Calu3 (cell line): ENCODE results near the gene SRRM5. TPM values are rescaled to one million over a fixed set of nuclear protein-coding genes. Genes with fewer than 3 reads are reported as not detected.

Source experiments
- BruUV-seq: library from RNA; stranded (reverse); fragments of 400-500 nt; replicated peaks from 2 replicates; lab custom pipeline; 2021; lab: Mats Ljungman, UMichigan
- CTCF ChIA-PET: fragments of 300-600 bp; sonication (Branson Sonifier 250); formaldehyde crosslinking; loops from one replicate; lab custom pipeline; 2022; ENCODE audit warnings: antibody characterized with exemption; lab: Charles Lee
- DNase-seq: peaks from one replicate; pipeline ENCODE4 v3.0.0; 2022
- H3K27ac Mint-ChIP-seq: one replicate; pipeline ENCODE4 v1.8.0; 2022; ENCODE audit warnings: mixed read lengths; ENCODE audit not compliant: unreplicated experiment
- H3K27me3 Mint-ChIP-seq: one replicate; pipeline ENCODE4 v1.8.0; 2022; ENCODE audit warnings: mixed read lengths; ENCODE audit not compliant: unreplicated experiment
- H3K36me3 Mint-ChIP-seq: one replicate; pipeline ENCODE4 v1.8.0; 2022; ENCODE audit warnings: mild to moderate bottlenecking, moderate library complexity, mixed read lengths; ENCODE audit not compliant: insufficient read depth, unreplicated experiment
- H3K4me1 Mint-ChIP-seq: one replicate; pipeline ENCODE4 v1.8.0; 2022; ENCODE audit warnings: mild to moderate bottlenecking, low read depth, mixed read lengths; ENCODE audit not compliant: unreplicated experiment
- H3K4me3 Mint-ChIP-seq: one replicate; pipeline ENCODE4 v1.8.0; 2022; ENCODE audit warnings: mild to moderate bottlenecking, low read depth, moderate library complexity, mixed read lengths; ENCODE audit not compliant: unreplicated experiment
- H3K9me3 Mint-ChIP-seq: one replicate; pipeline ENCODE4 v1.8.0; 2022; ENCODE audit warnings: low read depth, mixed read lengths; ENCODE audit not compliant: unreplicated experiment
- CTCF ChIP-seq: fragments of 200-600 bp; IDR thresholded peaks from one replicate; pipeline ENCODE4 v1.8.0; 2022; ENCODE audit warnings: antibody characterized with exemption; ENCODE audit not compliant: unreplicated experiment
- intact Hi-C: fragments of 100-400 bp; cut with micrococcal nuclease; formaldehyde crosslinking; loops from one replicate; pipeline ENCODE4 v1.10.0; 2022; ENCODE audit not compliant: unreplicated experiment
- total RNA-seq: library from RNA; stranded (reverse); gene quantifications from 2 replicates; pipeline ENCODE4 v1.2.3, GENCODE V29; 2022

Gene SRRM5
- total RNA-seq, 1 experiment from 2014 or later: 1.9 TPM

GRCh38 chr19:43594710-43595604, 16.9 kb upstream of the SRRM5 start:
- Mint-ChIP-seq H3K4me3 (peak overlapping the region; percentile 99), H3K27ac (peak overlapping the region; percentile 98), H3K9me3 (no peaks in the 10 kb centered on the region), H3K27me3 (no peaks in the 10 kb centered on the region), H3K4me1 (peaks cover 31% of the 10 kb centered on the region), H3K36me3 (peaks cover 67% of the 10 kb centered on the region)
- TF ChIP-seq CTCF: no peak
- no TSS peak for BruUV-seq
- CTCF ChIA-PET: interaction anchor here (0.6 to 1.6 kb wide), 6 partner anchors 11 to 812 kb away, joined by 3 to 10 read pairs (median 5); partner anchors contain the start of gene PLAUR
- intact Hi-C loops: no loop called here
- peak; percentile 55 for DNase-seq

DNA sequence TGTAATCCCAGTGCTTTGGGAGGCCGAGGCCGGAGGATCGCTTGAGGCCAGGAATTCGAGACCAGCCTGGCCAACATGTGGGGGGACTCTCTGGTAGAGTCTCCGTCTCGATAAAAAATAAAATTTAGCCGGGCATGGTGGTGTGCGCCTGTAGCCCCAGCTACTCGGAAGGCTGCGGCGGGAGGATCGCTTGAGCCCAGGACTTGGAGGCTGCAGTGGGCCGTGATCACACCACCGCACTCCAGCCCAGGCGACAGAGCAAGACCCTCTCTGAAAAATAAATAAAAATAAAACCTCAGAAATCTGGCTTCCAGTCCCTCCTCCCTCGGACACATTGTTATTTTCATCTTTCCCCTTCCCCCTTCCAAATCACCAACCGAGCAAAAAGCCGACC, 16.3 kb upstream of the SRRM5 start:
- Mint-ChIP-seq H3K4me1 (peaks cover 31% of the 10 kb centered on the region), H3K4me3 (peak overlapping the region; percentile 99), H3K36me3 (peaks cover 65% of the 10 kb centered on the region), H3K27ac (peak overlapping the region; percentile 98), H3K9me3 (no peaks in the 10 kb centered on the region), H3K27me3 (no peaks in the 10 kb centered on the region)
- BruUV-seq: TSS peak; percentile 89
- peak; percentile 26 for DNase-seq
- intact Hi-C loops: no loop called here
- no peak for TF ChIP-seq CTCF
- CTCF ChIA-PET: interaction anchor here (0.8 to 1.6 kb wide), 13 partner anchors 10 to 214 kb away, joined by 3 to 10 read pairs (median 4); partner anchors contain the start of gene PLAUR

DNA sequence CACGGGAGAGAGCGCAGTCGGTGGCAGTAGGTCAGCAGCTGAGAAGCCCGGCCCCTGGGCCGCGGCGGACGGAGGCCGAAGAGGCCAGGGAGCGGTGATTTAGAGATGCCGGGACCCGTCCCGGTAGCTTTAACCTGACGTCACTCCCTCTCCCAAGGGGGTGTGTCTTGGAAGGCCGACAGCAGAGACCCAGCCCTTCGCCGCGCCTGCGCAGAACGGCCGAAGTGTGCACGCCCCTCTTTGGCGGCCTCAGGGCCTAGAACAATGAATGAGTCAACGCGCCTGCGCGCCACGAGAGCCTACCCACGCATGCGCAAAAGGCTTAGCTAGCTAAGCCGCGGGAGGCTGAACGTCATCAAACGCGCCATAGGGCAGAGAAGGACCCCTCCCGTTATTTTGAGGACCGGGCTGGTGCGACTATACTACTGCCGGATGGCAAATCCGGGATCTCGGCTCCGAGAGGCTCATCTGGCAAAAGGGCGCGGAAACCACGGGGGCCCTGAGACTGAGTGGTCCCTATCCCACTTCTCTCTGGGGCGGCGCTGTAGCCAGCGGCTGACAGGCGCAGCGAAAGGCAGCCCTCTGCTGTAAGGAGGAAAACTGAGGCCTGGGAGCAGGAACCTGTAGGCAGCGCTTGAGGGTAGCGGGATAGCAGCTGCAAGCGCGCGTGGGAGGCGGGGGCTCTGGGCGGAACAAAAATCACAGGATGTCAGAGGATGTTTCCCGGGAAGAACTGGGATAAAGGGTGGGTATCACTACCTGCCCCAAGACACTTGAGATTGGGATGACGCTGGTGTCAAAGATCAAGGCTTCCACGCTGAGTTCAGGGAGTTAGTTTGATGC, 15.7 kb upstream of the SRRM5 start, which contains the start of the genes IRGQ and ZNF576:
Gene IRGQ, minus strand, starts transcription at position 136 of the 843 bp plus-strand sequence. CDS start 796 bp downstream, outside the sequence.
Gene ZNF576, plus strand, starts transcription at position 597 of the 843 bp plus-strand sequence. CDS start 514 bp downstream, outside the sequence.
- TF ChIP-seq CTCF: no peak
- no TSS peak for BruUV-seq

More for the DNA sequence above, 15.7 kb upstream of the SRRM5 start, which contains the start of the genes IRGQ and ZNF576:
- Mint-ChIP-seq H3K27me3 (no peaks in the 10 kb centered on the region), H3K36me3 (peaks cover 59% of the 10 kb centered on the region), H3K27ac (peak within 1 kb of the TSS; percentile 98), H3K9me3 (no peaks in the 10 kb centered on the region), H3K4me3 (peak within 1 kb of the TSS; percentile 99), H3K4me1 (peaks cover 31% of the 10 kb centered on the region)
- intact Hi-C loops: no loop called here
- CTCF ChIA-PET: interaction anchor here (0.8 to 1.6 kb wide), 14 partner anchors 9 to 213 kb away, joined by 3 to 10 read pairs (median 4); partner anchors contain the start of genes PINLYP, PLAUR and XRCC1
- DNase-seq: peak; percentile 100
